Right forelimb (tissue), 1 donor: ENCODE data around the gene SATB2.

Experiments
- DNase-seq: peaks from one replicate; pipeline ENCODE4 v3.0.0-alpha.2; 2018

The SATB2 gene

GRCh38 chr2:199388728-199389268 lies 68.9 kb downstream of the SATB2 start:
- no peak for DNase-seq

GRCh38 chr2:199384043-199384442 lies 73.7 kb downstream of the SATB2 start:
- DNase-seq = no peak

- no peak for DNase-seq
Measured at GRCh38 chr2:199383021-199383420, 74.7 kb downstream of the SATB2 start.

- DNase-seq = no peak
Measured at GRCh38 chr2:199382091-199382490, 75.6 kb downstream of the SATB2 start.

- no peak for DNase-seq
Measured at GRCh38 chr2:199381531-199381930, 76.2 kb downstream of the SATB2 start.

- DNase-seq = no peak
Measured at GRCh38 chr2:199378948-199379650, 78.6 kb downstream of the SATB2 start.

- no peak for DNase-seq
Measured at GRCh38 chr2:199370150-199370780, 87.5 kb downstream of the SATB2 start.

GRCh38 chr2:199366406-199366805 lies 91.3 kb downstream of the SATB2 start:
- no peak for DNase-seq

- no peak for DNase-seq
Measured at GRCh38 chr2:199364153-199364552, 93.6 kb downstream of the SATB2 start.

- no peak for DNase-seq
Measured at GRCh38 chr2:199356412-199356811, 101.3 kb downstream of the SATB2 start.

- DNase-seq = no peak
Measured at GRCh38 chr2:199348871-199349270, 108.9 kb downstream of the SATB2 start.

- no peak for DNase-seq
Measured at GRCh38 chr2:199344012-199344411, 113.7 kb downstream of the SATB2 start.

- DNase-seq = no peak
Measured at GRCh38 chr2:199342334-199342733, 115.4 kb downstream of the SATB2 start.

- no peak for DNase-seq
Measured at GRCh38 chr2:199341123-199341522, 116.6 kb downstream of the SATB2 start.

GRCh38 chr2:199339891-199340605 lies 117.7 kb downstream of the SATB2 start:
- no peak for DNase-seq

GRCh38 chr2:199336546-199336945 lies 121.2 kb downstream of the SATB2 start:
- no peak for DNase-seq

- no peak for DNase-seq
Measured at GRCh38 chr2:199335502-199335901, 122.2 kb downstream of the SATB2 start.

- DNase-seq = no peak
Measured at GRCh38 chr2:199329466-199329865, 128.3 kb downstream of the SATB2 start.

GRCh38 chr2:199329031-199329430 lies 128.7 kb downstream of the SATB2 start:
- DNase-seq = no peak

GRCh38 chr2:199325881-199326280 lies 131.9 kb downstream of the SATB2 start:
- no peak for DNase-seq

GRCh38 chr2:199322151-199322550 lies 135.6 kb downstream of the SATB2 start:
- no peak for DNase-seq

- no peak for DNase-seq
Measured at GRCh38 chr2:199317646-199318045, 140.1 kb downstream of the SATB2 start.

GRCh38 chr2:199316851-199317250 lies 140.9 kb downstream of the SATB2 start:
- no peak for DNase-seq
